ENCODE measurements around the gene APC. TPM values are rescaled to one million over a fixed set of nuclear protein-coding genes. Genes with fewer than 3 reads are reported as not detected.
A peak's percentile ranks its signal among the peaks of the same experiment; 100 is the strongest.

The APC gene
- total RNA-seq, 1 experiment from 2014 or later, result 47.6 TPM

GRCh38 chr5:112860929-112861637 is 123.4 kb downstream of the APC start, which contains the start of gene SRP19:
Gene SRP19, plus strand, starts transcription at chr5:112861287. Its CDS starts 90 bp downstream, at chr5:112861377.
- Mint-ChIP-seq H3K4me1 (ENCODE audit: low read depth, unreplicated experiment) (peaks cover 19% of the 10 kb centered on the region), H3K9me3 (ENCODE audit: low read depth, unreplicated experiment) (no peaks in the 10 kb centered on the region), H3K4me3 (ENCODE audit: low read depth, unreplicated experiment) (peak within 1 kb of the TSS; percentile 83), H3K27me3 (ENCODE audit: unreplicated experiment) (peaks cover 9% of the 10 kb centered on the region), H3K27ac (ENCODE audit: unreplicated experiment) (peak within 1 kb of the TSS; percentile 89), H3K36me3 (ENCODE audit: insufficient read depth, unreplicated experiment) (peaks cover 47% of the 10 kb centered on the region)
- peak; percentile 94 for DNase-seq
- CTCF ChIA-PET, result interaction anchor here (0.7 to 1.7 kb wide), 5 partner anchors 13 to 176 kb away, joined by 3 to 16 read pairs (median 3); no protein-coding TSS in a partner anchor
- no TSS peak for BruUV-seq (replicated peaks)
- no peak for TF ChIP-seq CTCF (IDR thresholded peaks at IDR 0.05; ENCODE audit: unreplicated experiment)
- intact Hi-C loops (cut with micrococcal nuclease; ENCODE audit: unreplicated experiment), result loop anchor here (5.0 to 10.0 kb wide), 2 partner anchors 61 to 104 kb away; partner anchors contain the start of gene REEP5

GRCh38 chr5:112861638-112861985 is 123.9 kb downstream of the APC start:
- no peak for TF ChIP-seq CTCF (IDR thresholded peaks at IDR 0.05; ENCODE audit: unreplicated experiment)
- Mint-ChIP-seq H3K9me3 (ENCODE audit: low read depth, unreplicated experiment) (no peaks in the 10 kb centered on the region), H3K4me3 (ENCODE audit: low read depth, unreplicated experiment) (peak overlapping the region; percentile 83), H3K36me3 (ENCODE audit: insufficient read depth, unreplicated experiment) (peaks cover 52% of the 10 kb centered on the region), H3K27ac (ENCODE audit: unreplicated experiment) (peak overlapping the region; percentile 89), H3K4me1 (ENCODE audit: low read depth, unreplicated experiment) (peaks cover 19% of the 10 kb centered on the region), H3K27me3 (ENCODE audit: unreplicated experiment) (peaks cover 3% of the 10 kb centered on the region)
- TSS peak; percentile 59 for BruUV-seq (replicated peaks)
- no peak for DNase-seq
- CTCF ChIA-PET, result interaction anchor here (0.8 to 1.7 kb wide), 3 partner anchors 13 to 22 kb away, joined by 3 to 16 read pairs (median 4); no protein-coding TSS in a partner anchor
- intact Hi-C loops (cut with micrococcal nuclease; ENCODE audit: unreplicated experiment), result loop anchor here (5.0 to 10.0 kb wide), 2 partner anchors 61 to 103 kb away; partner anchors contain the start of gene REEP5

- peak; percentile 11 for DNase-seq
- Mint-ChIP-seq H3K4me3 (ENCODE audit: low read depth, unreplicated experiment) (peak overlapping the region; percentile 83), H3K36me3 (ENCODE audit: insufficient read depth, unreplicated experiment) (peaks cover 57% of the 10 kb centered on the region), H3K27ac (ENCODE audit: unreplicated experiment) (peak overlapping the region; percentile 89), H3K27me3 (ENCODE audit: unreplicated experiment) (no peaks in the 10 kb centered on the region), H3K9me3 (ENCODE audit: low read depth, unreplicated experiment) (no peaks in the 10 kb centered on the region), H3K4me1 (ENCODE audit: low read depth, unreplicated experiment) (peaks cover 19% of the 10 kb centered on the region)
- CTCF ChIA-PET, result no interaction called here
- no peak for TF ChIP-seq CTCF (IDR thresholded peaks at IDR 0.05; ENCODE audit: unreplicated experiment)
- no TSS peak for BruUV-seq (replicated peaks)
- intact Hi-C loops (cut with micrococcal nuclease; ENCODE audit: unreplicated experiment), result loop anchor here (5.0 to 10.0 kb wide), 2 partner anchors 60 to 103 kb away; partner anchors contain the start of gene REEP5
Observed at GRCh38 chr5:112862085-112862484, 124.4 kb downstream of the APC start.

GRCh38 chr5:112863549-112863948 is 125.9 kb downstream of the APC start:
- TF ChIP-seq CTCF (IDR thresholded peaks at IDR 0.05; ENCODE audit: unreplicated experiment), result no peak
- intact Hi-C loops (cut with micrococcal nuclease; ENCODE audit: unreplicated experiment), result loop anchor here (5.0 to 10.0 kb wide), 2 partner anchors 59 to 101 kb away; partner anchors contain the start of gene REEP5
- Mint-ChIP-seq H3K9me3 (ENCODE audit: low read depth, unreplicated experiment) (no peaks in the 10 kb centered on the region), H3K36me3 (ENCODE audit: insufficient read depth, unreplicated experiment) (peaks cover 72% of the 10 kb centered on the region), H3K27ac (ENCODE audit: unreplicated experiment) (peak overlapping the region; percentile 1), H3K4me1 (ENCODE audit: low read depth, unreplicated experiment) (peaks cover 19% of the 10 kb centered on the region), H3K27me3 (ENCODE audit: unreplicated experiment) (no peaks in the 10 kb centered on the region), H3K4me3 (ENCODE audit: low read depth, unreplicated experiment) (peak overlapping the region; percentile 83)
- no peak for DNase-seq
- BruUV-seq (replicated peaks), result no TSS peak
- CTCF ChIA-PET, result no interaction called here
